Motor neuron (in vitro differentiated cells): ENCODE data around the gene SEC23IP. TPM values are rescaled to one million over a fixed set of nuclear protein-coding genes. Genes with fewer than 3 reads are reported as not detected.
"Not testable (repeated sequence)": the region's sequence is repeated elsewhere in the genome, so short reads cannot be mapped to it uniquely, and the experiment has no call there.

Source experiments
- ATAC-seq, 8 experiments: fragments of 200-7000 bp; cut with Tn5 transposase; replicated peaks in 6 of 8; 2 replicates each; pipeline ENCODE4 v1.8.0; 2021; ENCODE audit warnings: mild to moderate bottlenecking in 8 of 8, moderate library complexity in 8 of 8
- H3K27ac ChIP-seq, 2 donors: fragments of 250-450 bp; sonication (Bioruptor Pico); 2 replicates each; pipeline ENCODE4 v1.9.0; 2021; ENCODE audit warnings: antibody characterized with exemption in 2 of 2, mild to moderate bottlenecking in 2 of 2, moderate library complexity in 1 of 2
- H3K4me1 ChIP-seq, 2 donors: fragments of 250-450 bp; sonication (Bioruptor Pico); replicated peaks in 1 of 2; 2 replicates each; pipeline ENCODE4 v1.6.1; 2021; ENCODE audit warnings: antibody characterized with exemption in 2 of 2, mild to moderate bottlenecking in 2 of 2, moderate library complexity in 1 of 2
- H3K4me3 ChIP-seq, 5 donors: fragments of 250-450 bp; sonication (Bioruptor Pico); 2 replicates each; pipeline ENCODE4 v1.9.0; 2021; ENCODE audit warnings: antibody characterized with exemption in 5 of 5, mild to moderate bottlenecking in 5 of 5, moderate library complexity in 4 of 5
- WGBS, 10 experiments: fragments of 450-650 bp; shearing (Covaris generic); methylation state at CpG; one replicate each; pipeline ENCODE4 v1.0.0; 2022; 5-methylcytosine and 5-hydroxymethylcytosine counted together
- in situ Hi-C, 9 experiments: fragments of 400-800 bp; cut with MboI; loops; one replicate each; pipeline ENCODE4 v1.15.0; 2021; ENCODE audit warnings: low sequenced_read_pairs in 9 of 9, low pct_unique_long_range_greater_than_20kb in 2 of 9; ENCODE audit not compliant: unreplicated experiment in 9 of 9
- total RNA-seq, 8 experiments: library from RNA; unstranded; fragments of 300-600 nt; gene quantifications; 2 replicates each; pipeline versions ENCODE4 v1.2.3 to v1.2.4, GENCODE V29; 2022

Gene SEC23IP
- total RNA-seq, 8 experiments from 2014 or later = 24.2 to 53.5 (median 39.5) TPM

DNA sequence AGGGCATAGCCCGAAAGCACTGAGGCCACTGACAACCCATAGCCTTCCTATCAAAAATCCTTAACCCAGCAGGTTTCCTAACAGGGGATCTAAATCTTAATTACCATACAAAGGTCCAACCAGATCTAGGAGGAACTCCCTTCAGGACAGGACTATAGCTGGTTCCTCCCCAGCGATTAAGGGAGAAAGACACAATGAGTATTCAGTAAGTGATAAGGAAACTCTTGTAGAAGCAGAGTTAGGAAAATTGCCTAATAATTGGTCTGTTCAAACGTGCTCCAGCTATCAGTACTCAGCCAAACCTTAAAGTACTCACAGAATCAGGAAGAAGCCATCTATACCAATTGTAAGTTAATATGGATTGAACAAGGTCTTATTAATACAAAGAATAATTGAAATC is 3.3 kb upstream of the SEC23IP start:
- H3K4me3 ChIP-seq, ATAC-seq, in situ Hi-C loops, H3K27ac ChIP-seq: not testable (repeated sequence)
- WGBS, 10 experiments = 44 to 100% (median 66%) methylated on average over 1 to 3 of the region's 3 CpGs; no CpG with 5 or more reads in 1 of the 10 experiments
- H3K4me1 ChIP-seq = peaks cover 4 to 13% of the 10 kb centered on the region in 2 donors

DNA sequence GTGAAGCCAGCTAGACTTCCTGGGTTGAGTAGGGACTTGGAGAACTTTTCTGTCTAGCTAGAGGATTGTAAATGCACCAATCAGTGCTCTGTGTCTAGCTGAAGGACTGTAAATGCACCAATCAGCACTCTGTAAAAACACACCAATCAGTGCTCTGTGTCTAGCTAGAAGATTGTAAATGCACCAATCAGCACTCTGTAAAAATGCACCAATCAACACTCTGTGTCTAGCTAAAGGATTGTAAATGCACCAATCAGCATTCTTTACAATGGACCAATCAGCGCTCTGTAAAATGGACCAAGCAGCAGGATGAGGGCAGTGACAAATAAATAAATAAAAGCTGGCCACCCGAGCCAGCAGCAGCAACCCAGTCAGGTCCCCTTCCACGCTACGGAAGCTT is 2.2 kb upstream of the SEC23IP start:
- ATAC-seq, H3K27ac ChIP-seq, H3K4me3 ChIP-seq, in situ Hi-C loops: not testable (repeated sequence)
- 73 to 100% (median 88%) methylated on average over 2 to 4 of the region's 4 CpGs; no CpG with 5 or more reads in 4 of the 10 experiments for WGBS, 10 experiments
- peaks cover 4 to 18% of the 10 kb centered on the region in 2 donors for H3K4me1 ChIP-seq

DNA sequence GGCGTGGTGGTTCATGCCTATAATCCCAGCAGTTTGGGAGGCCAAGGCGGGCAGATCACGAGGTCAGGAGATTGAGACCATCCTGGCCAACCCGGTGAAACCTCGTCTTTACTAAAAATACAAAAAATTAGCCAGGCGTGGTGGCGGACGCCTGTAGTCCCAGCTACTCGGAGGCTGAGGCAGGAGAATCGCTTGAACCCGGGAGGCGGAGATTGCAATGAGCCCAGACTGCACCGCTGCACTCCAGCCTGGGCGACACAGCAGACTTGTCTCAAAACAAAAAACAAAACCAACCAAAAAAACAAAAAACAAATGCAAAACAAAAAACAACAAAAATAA is 712 bp upstream of the SEC23IP start:
- peak in 2 of 8 experiments; percentile 3 to 7 for ATAC-seq
- Histone ChIP-seq H3K27ac (peak overlapping the region; percentile 73 to 99), H3K4me3 (peak overlapping the region; percentile 72 to 91 (median 78)), H3K4me1 (peaks cover 4 to 20% of the 10 kb centered on the region in 2 donors)
- in situ Hi-C loops = not testable (repeated sequence)
- 15 to 83% (median 60%) methylated on average over 1 to 14 of the region's 14 CpGs; no CpG with 5 or more reads in 1 of the 10 experiments for WGBS, 10 experiments

GRCh38 chr10:119893074-119893473 is 544 bp downstream of the SEC23IP start:
- H3K27ac ChIP-seq = peak overlapping the region; percentile 98 to 99
- peak overlapping the region; percentile 72 to 91 (median 78) for H3K4me3 ChIP-seq
- peak in 6 of 8 experiments; percentile 3 to 46 (median 30) for ATAC-seq
- peaks cover 4 to 24% of the 10 kb centered on the region in 2 donors for H3K4me1 ChIP-seq
- in situ Hi-C loops = no loop called here
- WGBS, 10 experiments = 0 to 20% (median 2%) methylated on average over 1 to 8 of the region's 9 CpGs; no CpG with 5 or more reads in 5 of the 10 experiments

DNA sequence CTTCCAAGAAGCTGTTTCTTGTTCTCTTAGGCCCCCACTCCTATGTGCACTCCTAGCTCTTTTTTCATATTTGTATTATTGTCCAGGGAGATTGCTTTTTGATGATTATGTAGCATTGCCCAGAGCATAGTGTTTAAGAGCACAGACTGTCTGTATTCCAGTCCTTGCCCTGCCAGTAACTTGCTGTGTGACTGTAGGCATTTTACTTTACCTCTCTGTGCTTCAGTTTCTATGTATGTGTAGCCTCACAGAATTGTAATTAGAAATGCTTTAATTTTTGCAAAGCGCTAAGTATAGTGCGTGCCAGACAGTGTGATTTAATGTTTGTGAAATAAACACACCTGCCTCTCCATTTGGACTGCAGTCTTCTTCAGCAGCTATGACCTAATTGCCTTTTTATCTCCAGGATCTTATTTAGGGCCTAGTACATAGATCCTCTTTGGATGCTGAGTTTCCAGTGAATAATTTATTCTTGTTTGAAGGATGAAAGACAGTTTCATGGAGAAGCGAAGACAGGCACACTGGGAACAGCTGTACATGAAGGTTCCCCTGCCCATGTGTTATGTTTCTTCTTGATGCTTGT is 1.4 kb downstream of the SEC23IP start:
- no peak for ATAC-seq
- Histone ChIP-seq H3K27ac (peak overlapping the region; percentile 98 to 99), H3K4me1 (peaks cover 4 to 29% of the 10 kb centered on the region in 2 donors), H3K4me3 (peak overlapping the region; percentile 72 to 91 (median 78))
- in situ Hi-C loops = no loop called here
- WGBS, 10 experiments = 83 to 100% (median 96%) methylated on average over 1 to 3 of the region's 3 CpGs; no CpG with 5 or more reads in 1 of the 10 experiments

DNA sequence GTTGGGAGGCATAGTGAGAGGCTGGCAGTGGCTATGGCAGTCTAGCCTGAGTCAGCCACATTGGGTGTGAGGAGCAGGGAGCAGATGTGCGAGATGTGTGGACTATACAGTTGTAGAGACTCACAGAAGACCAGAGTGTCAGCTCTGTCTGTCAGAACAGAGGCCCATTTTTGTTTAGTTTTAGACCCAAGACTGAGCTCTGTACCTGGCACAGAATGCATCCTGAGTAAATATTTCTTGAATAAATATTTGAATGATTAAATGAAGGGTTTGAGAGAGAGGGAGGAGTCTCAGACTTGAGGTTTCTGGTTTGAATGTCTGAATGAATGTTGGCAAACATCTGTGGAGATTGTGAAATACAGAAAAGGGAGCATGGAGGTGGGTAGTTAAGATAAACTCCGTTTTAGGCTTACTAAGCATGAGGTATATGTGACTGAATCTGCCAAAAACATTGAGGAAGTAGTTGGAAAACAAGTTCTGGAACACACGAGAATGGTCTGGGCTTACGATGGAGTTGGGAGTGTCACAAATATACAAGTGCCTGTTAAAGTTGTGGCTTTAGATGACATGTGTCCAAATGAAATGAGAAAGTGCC is 3.6 kb downstream of the SEC23IP start:
- 11 to 90% (median 72%) methylated on average over 2 to 4 of the region's 4 CpGs for WGBS, 10 experiments
- in situ Hi-C loops = no loop called here
- no peak overlapping the region for H3K27ac ChIP-seq

GRCh38 chr10:119896937-119897770 is 4.6 kb downstream of the SEC23IP start:
- in situ Hi-C loops = no loop called here
- 48 to 100% (median 88%) methylated on average over 2 to 9 of the region's 9 CpGs for WGBS, 10 experiments
- peaks cover 3 to 36% of the 10 kb centered on the region in 2 donors for H3K4me1 ChIP-seq
- H3K4me3 ChIP-seq = no peak overlapping the region
- ATAC-seq = peak in 2 of 8 experiments; percentile 2 to 6
- no peak overlapping the region for H3K27ac ChIP-seq

More for the DNA sequence above, 3.6 kb downstream of the SEC23IP start:
- Histone ChIP-seq H3K4me1 (peaks cover 6 to 42% of the 10 kb centered on the region in 2 donors), H3K4me3 (no peak overlapping the region)
- peak in 2 of 8 experiments; percentile 5 to 17 for ATAC-seq

DNA sequence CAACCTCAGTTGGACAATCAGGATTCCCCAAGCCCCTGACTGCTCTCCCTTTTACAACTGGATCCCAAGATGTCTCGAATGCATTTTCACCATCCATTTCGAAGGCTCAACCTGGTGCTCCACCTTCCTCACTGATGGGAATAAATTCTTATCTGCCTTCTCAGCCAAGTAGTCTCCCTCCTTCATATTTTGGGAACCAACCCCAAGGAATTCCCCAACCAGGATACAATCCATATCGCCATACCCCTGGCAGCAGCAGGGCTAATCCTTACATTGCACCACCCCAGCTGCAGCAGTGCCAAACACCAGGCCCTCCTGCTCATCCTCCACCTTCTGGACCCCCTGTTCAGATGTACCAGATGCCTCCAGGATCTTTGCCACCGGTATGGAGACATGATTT is 6.0 kb downstream of the SEC23IP start:
- WGBS, 10 experiments = 63 to 100% (median 95%) methylated on average over 2 to 3 of the region's 4 CpGs; no CpG with 5 or more reads in 2 of the 10 experiments
- H3K27ac ChIP-seq = no peak overlapping the region
- H3K4me3 ChIP-seq = no peak overlapping the region
- no peak for ATAC-seq
- peaks cover 3 to 35% of the 10 kb centered on the region in 2 donors for H3K4me1 ChIP-seq
- in situ Hi-C loops = no loop called here

GRCh38 chr10:119903946-119904666 is 11.6 kb downstream of the SEC23IP start:
- in situ Hi-C loops = no loop called here
- H3K27ac ChIP-seq = no peak overlapping the region
- 80 to 98% (median 90%) methylated on average over 1 to 14 of the region's 16 CpGs; no CpG with 5 or more reads in 1 of the 10 experiments for WGBS, 10 experiments

DNA sequence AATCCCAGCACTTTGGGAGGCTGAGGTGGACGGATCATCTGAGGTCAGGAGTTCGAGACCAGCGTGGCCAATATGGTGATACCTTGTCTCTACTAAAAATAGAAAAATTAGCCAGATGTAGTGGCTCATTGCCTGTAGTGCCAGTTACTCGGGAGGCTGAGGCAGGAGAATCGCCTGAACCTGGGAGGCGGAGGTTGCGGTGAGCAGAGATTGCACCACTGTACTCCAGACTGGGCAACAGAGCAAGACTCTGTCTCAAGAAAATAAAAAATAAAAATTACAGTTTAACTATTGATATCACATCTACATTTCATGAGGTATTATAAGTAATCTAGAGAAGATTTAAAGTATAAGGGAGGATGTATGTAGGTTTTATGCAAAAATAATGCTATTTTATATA is 15.2 kb downstream of the SEC23IP start:
- WGBS, 10 experiments = 81 to 100% (median 95%) methylated on average over 2 to 7 of the region's 7 CpGs; no CpG with 5 or more reads in 3 of the 10 experiments
- H3K4me1 ChIP-seq, in situ Hi-C loops, H3K27ac ChIP-seq, H3K4me3 ChIP-seq, ATAC-seq: not testable (repeated sequence)

More at GRCh38 chr10:119903946-119904666, 11.6 kb downstream of the SEC23IP start:
- Histone ChIP-seq H3K4me1 (peaks cover 3 to 11% of the 10 kb centered on the region in 2 donors), H3K4me3 (no peak overlapping the region)
- ATAC-seq = no peak

DNA sequence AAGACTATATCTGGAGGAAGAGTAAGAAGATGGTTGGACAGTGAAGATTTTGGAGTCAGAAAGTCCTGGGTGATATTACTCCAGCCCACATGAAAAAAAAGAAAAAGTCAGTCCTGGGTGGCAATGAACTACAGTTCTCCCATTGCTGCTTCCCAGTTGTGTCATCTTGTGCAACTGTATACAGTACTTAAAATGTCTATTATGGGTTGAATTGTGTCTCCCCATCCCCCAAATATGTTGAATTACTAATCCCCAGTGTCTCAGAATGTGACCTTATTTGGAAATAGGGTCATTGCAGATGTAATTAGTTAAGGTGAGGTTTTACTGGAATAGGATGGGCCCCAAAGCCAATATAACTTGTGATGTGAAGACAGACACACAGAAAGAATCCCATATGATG is 15.6 kb downstream of the SEC23IP start:
- in situ Hi-C loops = no loop called here
- ATAC-seq = peak in 2 of 8 experiments; percentile 27 to 36
- no peak overlapping the region for H3K27ac ChIP-seq

DNA sequence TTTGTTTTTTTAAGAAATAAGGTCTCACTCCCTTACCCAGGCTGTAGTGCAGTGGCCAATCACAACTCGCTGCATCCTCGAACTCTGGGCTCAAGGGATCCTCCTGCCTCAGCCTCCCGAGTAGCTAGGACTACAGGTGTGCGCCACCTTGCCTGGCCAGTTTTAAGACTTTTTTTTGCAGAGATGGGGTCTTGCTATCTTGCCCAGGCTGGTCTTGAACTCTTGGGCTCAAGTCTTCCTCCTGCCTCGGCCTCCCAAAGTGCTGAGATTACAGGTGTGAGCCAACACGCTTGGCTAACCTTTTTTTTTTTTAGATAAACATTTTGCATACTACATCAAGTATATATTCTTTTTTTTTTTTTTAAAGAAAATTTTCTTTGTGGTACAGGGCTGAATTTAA is 18.2 kb downstream of the SEC23IP start:
- H3K4me3 ChIP-seq = no peak overlapping the region
- no peak for ATAC-seq
- 88 to 100% (median 96%) methylated on average over 1 to 6 of the region's 6 CpGs for WGBS, 10 experiments
- H3K4me1 ChIP-seq = no peaks in the 10 kb centered on the region
- no peak overlapping the region for H3K27ac ChIP-seq
- in situ Hi-C loops = no loop called here

More for the DNA sequence above, 15.6 kb downstream of the SEC23IP start:
- Histone ChIP-seq H3K4me3 (no peak overlapping the region), H3K4me1 (no peaks in the 10 kb centered on the region)
